Hepatocyte (in vitro differentiated cells): ENCODE data around the gene TMEM174.

Experiments used
- EZH2 ChIP-seq: fragments of 200-600 bp; sonication (generic); IDR thresholded peaks from 2 replicates; pipeline ENCODE4 v1.6.1; 2016; ENCODE audit warnings: antibody characterized with exemption, mild to moderate bottlenecking, borderline replicate concordance
- EZH2phosphoT487 ChIP-seq: fragments of 200-600 bp; sonication (generic); IDR thresholded peaks from one replicate; pipeline ENCODE4 v1.6.1; 2018; ENCODE audit warnings: antibody characterized with exemption, mild to moderate bottlenecking, low read depth, moderate library complexity; ENCODE audit not compliant: unreplicated experiment, severe bottlenecking
- TF ChIP-seq, protein P1 (sequence below): fragments of 200-600 bp; sonication (generic); IDR thresholded peaks from 2 replicates; pipeline ENCODE4 v1.5.1; 2016; ENCODE audit warnings: antibody characterized with exemption, mild to moderate bottlenecking; ENCODE audit not compliant: poor library complexity

- TF ChIP-seq, protein P1, sequence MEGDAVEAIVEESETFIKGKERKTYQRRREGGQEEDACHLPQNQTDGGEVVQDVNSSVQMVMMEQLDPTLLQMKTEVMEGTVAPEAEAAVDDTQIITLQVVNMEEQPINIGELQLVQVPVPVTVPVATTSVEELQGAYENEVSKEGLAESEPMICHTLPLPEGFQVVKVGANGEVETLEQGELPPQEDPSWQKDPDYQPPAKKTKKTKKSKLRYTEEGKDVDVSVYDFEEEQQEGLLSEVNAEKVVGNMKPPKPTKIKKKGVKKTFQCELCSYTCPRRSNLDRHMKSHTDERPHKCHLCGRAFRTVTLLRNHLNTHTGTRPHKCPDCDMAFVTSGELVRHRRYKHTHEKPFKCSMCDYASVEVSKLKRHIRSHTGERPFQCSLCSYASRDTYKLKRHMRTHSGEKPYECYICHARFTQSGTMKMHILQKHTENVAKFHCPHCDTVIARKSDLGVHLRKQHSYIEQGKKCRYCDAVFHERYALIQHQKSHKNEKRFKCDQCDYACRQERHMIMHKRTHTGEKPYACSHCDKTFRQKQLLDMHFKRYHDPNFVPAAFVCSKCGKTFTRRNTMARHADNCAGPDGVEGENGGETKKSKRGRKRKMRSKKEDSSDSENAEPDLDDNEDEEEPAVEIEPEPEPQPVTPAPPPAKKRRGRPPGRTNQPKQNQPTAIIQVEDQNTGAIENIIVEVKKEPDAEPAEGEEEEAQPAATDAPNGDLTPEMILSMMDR = no peak
- TF ChIP-seq EZH2phosphoT487 (no peak), EZH2 (no peak)
Observed at GRCh38 chr5:73157414-73158303, 15.3 kb upstream of the TMEM174 start.
